ENCODE data around the gene TBC1D14. TPM values are rescaled to one million over a fixed set of nuclear protein-coding genes. Genes with fewer than 3 reads are reported as not detected.

The TBC1D14 gene
- total and polyA plus RNA-seq, 2 of the 8 experiments (the other 6 are each of a cell fraction or from before 2014, with no cell fraction given) = 45.6 to 48.2 TPM

GRCh38 chr4:7076696-7077082 lies 167.1 kb downstream of the TBC1D14 start:
- Histone ChIP-seq H3K4me2 (ENCODE audit: insufficient read depth in 1 of 2, low read depth in 2 of 2, low read length in 2 of 2) (no peak overlapping the region), H3K18ac (ENCODE audit: extremely low read depth, low read length) (no peak overlapping the region), H2AK5ac (ENCODE audit: low read depth, low read length) (no peak overlapping the region), H3K79me1 (ENCODE audit: low read depth, low read length) (no peaks in the 10 kb centered on the region), H2BK12ac (ENCODE audit: low read depth, low read length) (no peak overlapping the region), H3K4me1 (replicated peaks in 1 of 4; ENCODE audit: control insufficient read depth in 3 of 4, insufficient read depth in 4 of 4, low read length in 3 of 4) (0 out of 7 replicates have a peak, but pooled peaks cover 0 to 2% (median 0%) of the 10 kb centered on the region in 4 experiments), H3K9me3 (ENCODE audit: insufficient read depth in 2 of 2, low read depth in 1 of 2, low read length in 1 of 2) (no peaks in the 10 kb centered on the region), H3K14ac (ENCODE audit: insufficient read length) (no peak overlapping the region), H3K23me2 (ENCODE audit: low read depth, low read length) (no peaks in the 10 kb centered on the region), H4K8ac (ENCODE audit: extremely low read depth, insufficient read depth, low read length) (no peak overlapping the region), H3K4me3 (ENCODE audit: extremely low read depth in 1 of 4, insufficient read depth in 2 of 4, low read depth in 3 of 4, low read length in 4 of 4) (no peak overlapping the region), H2BK20ac (ENCODE audit: low read length) (no peak overlapping the region), H4K5ac (ENCODE audit: insufficient read length, low read depth, low read length) (no peak overlapping the region), H3K9ac (replicated peaks in 1 of 4; ENCODE audit: extremely low read depth in 1 of 4, low read depth in 3 of 4, low read length in 3 of 4) (no peak overlapping the region), H2BK5ac (ENCODE audit: low read depth, low read length) (no peak overlapping the region), H2AFZ (ENCODE audit: low read length) (no peak overlapping the region), H3K56ac (replicated peaks; ENCODE audit: insufficient read length, low read depth, low read length) (no peak overlapping the region), H3K36me3 (ENCODE audit: control insufficient read depth in 2 of 4, insufficient read depth in 4 of 4, low read length in 3 of 4) (no peaks in the 10 kb centered on the region), H4K91ac (replicated peaks; ENCODE audit: insufficient read length, low read length) (no peak overlapping the region), H2BK15ac (ENCODE audit: low read length) (no peak overlapping the region), H3K23ac (ENCODE audit: insufficient read length) (no peak overlapping the region), H2BK120ac (replicated peaks; ENCODE audit: low read depth, low read length) (no peak overlapping the region), H4K20me1 (replicated peaks in 1 of 2; ENCODE audit: control insufficient read depth in 1 of 2, insufficient read depth in 2 of 2, low read length in 2 of 2) (no peaks in the 10 kb centered on the region), H3K79me2 (ENCODE audit: control insufficient read depth in 1 of 2, insufficient read depth in 2 of 2, low read length in 2 of 2) (no peaks in the 10 kb centered on the region), H3K27me3 (replicated peaks in 1 of 4; ENCODE audit: control insufficient read depth in 3 of 4, extremely low read depth in 1 of 4, insufficient read depth in 3 of 4, low read length in 3 of 4) (no peaks in the 10 kb centered on the region; a peak in 2 of 7 replicates), H3K4ac (replicated peaks; ENCODE audit: insufficient read length, low read depth, low read length) (no peak overlapping the region), H3K27ac (ENCODE audit: low read depth, low read length) (no peak overlapping the region)
- 81% methylated on average over 5 of the region's 6 CpGs; no CpG with 5 or more reads in 1 of the 2 experiments for WGBS, 2 experiments (ENCODE audit: extremely low coverage in 1 of 2, insufficient coverage in 1 of 2, insufficient read length in 1 of 2, insufficient replicate concordance in 2 of 2, low coverage in 1 of 2, low lambda C conversion rate in 2 of 2, missing lambda C conversion rate in 1 of 2)
- FAIRE-seq (no peak), DNase-seq (ENCODE audit: low read depth in 1 of 2, low spot score in 2 of 2) (no peak)
- POLR2A ChIA-PET (ENCODE audit: partially characterized antibody) = interaction anchor here (1.1 kb wide), 1 partner anchor 9 kb away, joined by 3 read pairs; the partner anchor contains the start of gene GRPEL1
- CTCF ChIA-PET (ENCODE audit: partially characterized antibody) = interaction anchor here (1.4 to 1.8 kb wide), 2 partner anchors 9 to 25 kb away, joined by 3 to 4 read pairs; no protein-coding TSS in a partner anchor
- TF ChIP-seq CTBP2 (IDR thresholded peaks at IDR 0.05; ENCODE audit: borderline replicate concordance, insufficient read depth, insufficient read length, low read length) = no peak
- TF ChIP-seq CHD1 (IDR thresholded peaks at IDR 0.05; ENCODE audit: low read depth, low read length) = no peak
- no peak for TF ChIP-seq EP300 (IDR thresholded peaks at IDR 0.05; ENCODE audit: borderline replicate concordance in 1 of 2, low read depth in 2 of 2, low read length in 2 of 2)
- TF ChIP-seq KDM4A (IDR thresholded peaks at IDR 0.05; ENCODE audit: low read depth, low read length, severe bottlenecking) = no peak
- TF ChIP-seq E2F6 (IDR thresholded peaks at IDR 0.05) = no peak
- TF ChIP-seq KDM1A (IDR thresholded peaks at IDR 0.05; ENCODE audit: borderline replicate concordance, low read length) = no peak
- TF ChIP-seq HDAC6 (IDR thresholded peaks at IDR 0.05; ENCODE audit: low read depth, low read length) = no peak
- TF ChIP-seq NANOG (IDR thresholded peaks at IDR 0.05; ENCODE audit: insufficient read depth, low read depth, low read length, poor library complexity, severe bottlenecking) = no peak
- no peak for TF ChIP-seq RAD21 (IDR thresholded peaks at IDR 0.05 in 1 of 2, conservative IDR thresholded peaks at IDR 0.05 in 1 of 2; ENCODE audit: low read depth in 2 of 2, low read length in 2 of 2)
- no peak for TF ChIP-seq SP2 (IDR thresholded peaks at IDR 0.05; ENCODE audit: low read length)
- TF ChIP-seq JUND (IDR thresholded peaks at IDR 0.05; ENCODE audit: low read length) = no peak
- no peak for TF ChIP-seq SIRT6 (IDR thresholded peaks at IDR 0.05; ENCODE audit: low read length)
- no peak for TF ChIP-seq ASH2L (IDR thresholded peaks at IDR 0.05; ENCODE audit: low read length)
